ENCODE results near the gene FAM177B.
A peak's percentile ranks its signal among the peaks of the same experiment; 100 is the strongest.

FAM177B gene

DNA sequence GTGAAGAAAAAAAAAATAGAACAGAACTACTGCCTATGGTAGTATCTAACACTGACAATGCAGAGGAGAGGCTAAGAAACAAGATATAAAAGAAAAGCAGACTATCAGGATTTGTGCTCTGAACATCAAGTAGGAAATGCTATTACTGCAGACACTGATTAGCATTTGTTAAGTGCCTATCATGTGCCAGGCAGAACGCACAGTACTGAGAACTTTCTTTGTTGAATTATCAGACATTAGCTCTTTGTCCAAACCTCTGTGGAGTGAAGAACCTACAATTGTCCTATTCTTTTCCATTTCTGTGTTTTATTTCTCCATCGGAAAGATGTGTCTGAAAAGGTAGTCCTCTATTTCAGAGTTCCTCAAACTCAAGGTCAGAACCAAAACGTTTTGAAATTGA lies 47.4 kb downstream of the FAM177B start:
- FAIRE-seq (no peak), DNase-seq (ENCODE audit: insufficient read length, low spot score) (no peak)

DNA sequence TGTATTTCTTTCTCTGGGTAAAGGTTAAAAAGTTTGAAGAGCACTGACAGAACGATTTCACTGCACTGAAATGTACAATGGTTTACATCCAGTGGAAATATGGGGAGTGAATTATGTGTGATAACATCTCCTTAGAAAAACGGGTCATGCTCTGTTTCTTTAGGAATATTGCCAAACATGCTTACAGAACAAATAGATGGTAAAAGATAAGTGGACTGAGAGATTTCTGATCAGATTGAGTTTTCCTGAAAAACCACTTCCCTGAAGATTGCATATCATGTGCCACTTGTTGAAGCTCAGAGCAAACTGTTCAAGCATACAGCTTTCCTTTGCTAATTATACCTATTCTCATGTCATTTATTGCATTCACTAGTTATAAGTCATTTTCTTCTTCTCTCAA lies 47.9 kb downstream of the FAM177B start:
- DNase-seq (ENCODE audit: insufficient read length, low spot score) (no peak), FAIRE-seq (no peak)

DNA sequence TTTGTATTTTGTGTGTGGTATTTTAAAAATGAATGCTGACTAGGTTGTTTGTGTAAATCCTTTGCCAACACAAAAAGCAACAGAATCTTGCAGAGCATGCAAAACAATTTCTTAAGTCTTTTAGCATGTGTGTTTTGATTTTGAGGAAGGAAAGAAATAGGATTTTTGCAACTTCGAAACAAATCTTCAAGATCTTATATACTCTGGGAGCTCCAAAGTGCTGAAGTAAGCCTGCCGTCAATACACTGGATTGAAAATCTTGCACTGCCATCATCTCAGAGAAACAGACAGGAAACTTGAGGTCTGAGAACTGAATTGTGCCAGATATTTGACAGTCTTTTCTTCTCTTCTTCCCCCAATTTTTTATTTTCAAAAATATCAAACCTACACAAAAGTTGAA lies 48.5 kb downstream of the FAM177B start:
- FAIRE-seq (no peak), DNase-seq (ENCODE audit: insufficient read length, low spot score) (no peak)

DNA sequence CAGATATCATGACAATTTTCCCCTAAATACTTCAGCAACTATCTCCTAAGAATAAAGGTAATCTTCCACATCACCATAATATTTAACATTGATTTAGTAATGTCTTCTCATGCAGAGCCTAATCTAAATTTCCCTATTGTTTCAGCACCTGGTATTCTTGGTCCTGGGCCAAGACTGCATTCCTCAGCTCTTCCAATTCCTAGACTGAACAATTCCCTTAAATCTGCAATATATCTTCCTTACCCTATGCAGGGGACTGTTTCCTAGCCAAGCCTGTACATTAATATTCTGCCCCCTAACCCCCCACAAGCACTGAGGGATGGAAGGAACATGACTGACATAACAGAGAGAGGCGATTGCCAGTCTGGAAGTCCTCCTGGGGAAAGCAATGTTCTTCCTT lies 49.1 kb downstream of the FAM177B start:
- no peak for FAIRE-seq
- no peak for DNase-seq (ENCODE audit: insufficient read length, low spot score)

DNA sequence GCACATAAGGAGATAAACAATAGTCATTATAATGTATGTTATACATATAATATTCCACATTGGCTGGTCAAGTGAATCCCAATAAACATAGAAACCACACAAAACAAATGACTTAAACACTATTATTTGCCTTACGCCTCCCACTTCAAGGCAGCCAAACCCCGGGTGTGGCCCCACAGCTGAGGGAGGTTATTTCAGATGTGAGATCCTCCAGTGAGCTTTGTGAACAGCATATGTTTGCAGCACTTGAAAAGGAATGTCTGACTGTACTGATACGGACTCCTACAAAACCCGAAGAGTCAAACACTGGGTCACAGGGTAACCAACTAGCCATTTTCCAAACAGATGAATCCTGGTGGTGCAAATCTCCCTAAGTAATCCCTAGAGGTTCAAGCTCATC lies 50.7 kb downstream of the FAM177B start:
- FAIRE-seq, result no peak
- no peak for DNase-seq (ENCODE audit: insufficient read length, low spot score)

DNA sequence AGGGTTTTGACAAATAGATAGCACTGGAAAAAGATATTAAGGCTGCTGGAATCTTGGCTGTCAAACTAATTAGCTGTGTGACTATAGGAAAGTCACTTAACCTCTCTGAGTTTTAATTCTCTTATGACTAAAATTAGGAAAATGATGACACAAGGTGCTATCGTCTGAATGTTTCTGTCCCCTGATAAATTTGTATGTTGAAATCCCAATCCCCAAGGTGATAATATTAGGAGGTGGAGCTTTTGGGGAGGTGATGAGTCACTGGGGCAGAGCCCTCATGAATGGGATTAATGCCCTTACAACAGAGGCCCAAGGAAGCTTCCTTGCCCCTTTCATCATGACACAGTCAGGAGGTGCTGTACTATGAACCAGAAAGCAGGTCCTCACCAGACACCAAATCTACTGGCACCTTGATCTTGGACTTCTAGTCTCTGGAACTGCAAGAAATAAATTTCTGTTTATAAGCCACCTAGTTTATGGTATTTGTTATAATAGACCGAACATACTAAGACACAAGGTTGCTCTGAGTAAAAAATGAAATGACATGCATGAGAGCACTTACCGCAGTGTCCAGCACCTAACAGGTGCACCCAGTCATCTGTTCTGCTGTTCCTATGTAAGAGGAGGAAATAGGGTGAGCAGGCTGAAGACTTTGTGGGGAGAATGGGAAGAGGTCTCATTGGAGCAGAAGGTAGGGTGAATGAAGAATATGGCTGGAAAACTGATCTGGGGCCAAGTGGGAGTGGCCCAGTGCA lies 51.6 kb downstream of the FAM177B start:
- no peak for FAIRE-seq

DNA sequence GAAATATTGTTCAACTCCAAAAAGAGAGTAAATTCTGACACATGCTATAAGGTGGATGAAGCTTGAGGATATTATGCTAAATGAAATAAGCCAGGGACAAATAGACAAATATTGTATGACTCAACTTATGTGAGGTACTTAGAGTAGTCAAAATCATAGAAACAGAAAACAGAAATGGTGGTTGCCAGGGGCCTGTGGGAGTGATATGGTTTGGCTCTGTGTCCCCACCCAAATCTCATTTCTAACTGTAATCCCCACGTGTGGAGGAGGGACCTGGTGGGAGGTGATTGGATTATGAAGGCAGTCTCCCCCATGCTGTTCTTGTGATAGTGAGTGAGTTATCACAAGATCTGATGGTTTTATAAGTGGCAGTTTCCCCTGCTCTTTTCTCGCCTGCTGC lies 53.1 kb downstream of the FAM177B start:
- DNase-seq (ENCODE audit: insufficient read length, low spot score) (no peak), FAIRE-seq (no peak)

More for the DNA sequence above, 51.6 kb downstream of the FAM177B start:
- DNase-seq (ENCODE audit: insufficient read length, low spot score), result no peak

DNA sequence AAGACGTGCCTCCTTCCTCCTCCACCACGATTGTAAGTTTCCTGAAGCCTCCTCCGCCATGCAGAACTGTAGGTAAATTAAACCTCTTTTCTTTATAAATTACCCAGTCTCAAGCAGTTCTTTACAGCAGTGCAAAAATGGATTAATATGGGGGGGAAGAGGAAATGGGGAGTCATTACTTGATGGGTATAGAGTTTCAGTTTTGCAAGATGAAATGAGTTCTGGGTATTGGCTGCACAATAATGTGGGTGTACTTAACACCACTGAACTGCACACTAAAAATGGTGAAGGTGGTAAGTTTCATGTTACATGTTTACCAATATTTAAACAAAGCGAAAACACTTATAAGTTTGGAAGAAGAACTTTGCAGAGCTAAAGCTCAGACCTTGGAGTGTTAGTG lies 53.5 kb downstream of the FAM177B start:
- no peak for FAIRE-seq

DNA sequence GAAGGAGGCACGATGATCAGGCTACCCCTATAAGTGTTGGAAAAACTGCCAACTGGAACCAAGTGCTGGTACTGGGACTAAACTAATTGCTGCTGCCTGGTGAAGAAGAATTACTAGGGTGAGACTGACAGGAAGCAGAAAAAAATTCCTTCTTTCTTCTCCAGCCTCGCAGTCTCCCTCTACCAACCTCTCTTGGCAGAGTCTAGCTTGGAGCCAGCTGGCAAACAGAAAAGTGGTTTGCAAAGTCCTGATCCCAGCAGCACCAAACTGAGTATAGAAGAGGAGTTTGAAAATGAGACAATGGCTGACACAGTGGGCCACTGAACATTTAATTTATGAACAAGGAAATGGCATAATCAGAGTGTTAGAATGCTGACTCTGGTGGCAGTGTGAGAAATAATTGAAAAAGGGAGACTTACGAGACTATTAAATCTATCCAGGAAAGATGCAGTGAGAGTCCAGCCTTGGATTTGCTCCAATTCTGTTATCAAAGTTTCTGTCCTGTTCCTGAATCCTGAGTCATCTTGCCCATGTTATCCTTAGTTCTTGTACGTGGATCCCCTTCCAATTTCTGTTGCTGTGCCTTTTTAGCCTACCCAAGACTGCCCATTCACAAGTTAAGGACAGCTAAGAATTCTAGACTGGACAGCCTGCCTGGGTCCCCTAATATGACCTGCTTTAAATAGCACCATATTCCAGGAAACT lies 54.2 kb downstream of the FAM177B start:
- no peak for FAIRE-seq
- DNase-seq (ENCODE audit: insufficient read length, low spot score), result no peak

More for the DNA sequence above, 53.5 kb downstream of the FAM177B start:
- DNase-seq (ENCODE audit: insufficient read length, low spot score), result no peak

DNA sequence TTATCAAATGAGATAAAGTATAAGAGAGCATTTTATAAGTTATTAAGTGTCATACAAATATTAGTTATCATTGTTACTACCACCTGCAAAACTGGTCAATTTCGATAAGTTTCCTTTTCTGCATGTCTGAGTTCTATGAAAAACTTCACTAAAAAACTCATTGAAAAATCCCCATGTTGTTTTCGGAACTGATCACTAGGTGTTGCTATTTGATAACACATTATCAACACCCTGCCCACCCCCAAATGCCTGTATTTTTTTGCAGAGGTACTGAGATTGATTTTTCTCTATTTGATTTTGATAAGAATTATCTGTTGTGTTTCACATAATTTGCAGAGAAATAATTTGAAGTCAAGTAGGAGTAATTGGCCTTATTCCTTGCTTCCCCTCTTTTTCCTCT lies 55.7 kb downstream of the FAM177B start:
- DNase-seq (ENCODE audit: insufficient read length, low spot score), result peak; percentile 36
- no peak for FAIRE-seq

DNA sequence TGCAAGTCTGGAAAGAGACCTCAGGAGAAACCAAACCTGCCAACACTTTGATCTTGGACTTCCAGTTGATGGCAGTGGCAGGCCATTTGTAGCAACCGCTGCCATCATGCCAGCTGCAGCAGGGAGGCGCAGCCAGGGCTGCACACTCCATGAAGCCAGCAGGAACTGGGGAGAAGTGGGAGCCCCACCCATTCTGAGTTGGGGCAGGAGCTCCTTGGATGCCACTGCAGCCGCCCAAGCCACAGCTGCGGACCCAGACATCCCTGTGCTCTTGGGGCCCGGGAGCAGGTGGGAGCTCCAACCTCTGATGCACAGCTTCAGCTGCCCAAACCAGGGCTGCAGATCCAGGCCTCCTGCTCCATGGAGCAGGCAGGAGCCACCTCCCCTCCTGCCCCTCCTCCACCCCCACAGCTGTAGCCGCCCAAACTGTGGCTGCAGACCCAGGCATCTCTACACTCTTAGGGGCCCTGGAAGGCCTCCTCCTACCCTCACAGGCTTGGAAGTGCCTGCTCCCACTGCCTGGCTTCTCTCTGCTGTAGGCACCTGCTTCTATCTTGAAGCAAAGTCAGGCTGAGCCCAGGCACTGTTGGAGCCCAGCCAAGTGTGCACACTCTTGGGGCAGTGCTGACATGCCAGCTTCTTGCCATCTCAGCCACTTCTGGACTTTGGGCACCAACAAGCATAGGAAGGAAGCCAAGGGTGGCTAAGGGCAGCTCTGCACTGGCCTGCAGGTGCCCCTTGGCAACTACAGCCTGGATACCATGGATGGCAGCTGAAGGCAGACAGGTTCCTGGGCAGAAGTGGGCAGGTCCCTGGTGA lies 57.9 kb downstream of the FAM177B start:
- FAIRE-seq, result no peak
- no peak for DNase-seq (ENCODE audit: insufficient read length, low spot score)

DNA sequence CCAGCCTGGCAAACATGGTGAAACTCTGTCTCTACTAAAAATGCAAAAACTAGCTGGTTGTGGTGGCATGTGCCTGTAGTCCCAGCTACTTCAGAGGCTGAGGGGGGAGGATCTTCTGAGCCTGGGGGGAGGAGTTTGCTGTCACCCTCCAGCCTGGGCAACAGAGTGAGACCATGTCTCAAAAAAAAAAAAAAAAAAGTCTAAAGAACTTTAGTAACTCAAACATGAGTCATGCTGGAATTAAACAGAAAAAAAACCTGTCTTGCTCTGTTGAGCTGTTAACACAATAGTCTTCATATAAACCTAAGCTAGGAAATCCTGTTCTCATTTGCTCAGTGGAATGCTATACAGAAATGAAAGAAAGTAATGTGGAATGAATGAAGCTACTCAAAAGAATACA lies 61.1 kb downstream of the FAM177B start:
- FAIRE-seq, result no peak
- DNase-seq (ENCODE audit: insufficient read length, low spot score), result no peak

DNA sequence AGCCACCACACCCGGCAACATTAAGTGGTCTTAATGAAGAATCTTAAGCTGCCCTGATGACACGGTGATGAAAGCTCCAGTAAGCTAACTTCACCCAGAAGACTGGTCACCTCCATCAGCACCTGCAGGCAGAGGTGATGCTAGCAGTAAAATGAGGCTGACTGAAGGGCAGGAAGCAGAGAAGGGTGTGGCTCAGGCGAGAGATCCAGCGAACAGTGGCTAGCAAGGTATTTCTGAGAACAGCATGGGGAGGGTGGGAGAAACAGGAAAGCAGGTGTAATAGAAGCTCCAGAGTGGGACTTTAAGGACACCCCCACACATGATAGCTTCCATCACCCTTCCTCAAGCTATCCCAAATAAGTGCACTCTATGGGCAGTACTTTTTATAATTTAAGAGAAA lies 62.0 kb downstream of the FAM177B start:
- FAIRE-seq (no peak), DNase-seq (ENCODE audit: insufficient read length, low spot score) (no peak)
